Activated CD8-positive, alpha-beta memory T cell treated with anti-CD3 and anti-CD28 coated beads for 4 hours (primary cell): ENCODE results near the gene SUCLA2.
A peak's percentile ranks its signal among the peaks of the same experiment; 100 is the strongest.
"Not testable (repeated sequence)": the region's sequence is repeated elsewhere in the genome, so short reads cannot be mapped to it uniquely, and the experiment has no call there.

Experiments
- DNase-seq, 2 donors: peaks; one replicate each; pipeline ENCODE4 v3.0.0-alpha.2; 2020; ENCODE audit warnings: low read depth in 2 of 2

Gene SUCLA2

GRCh38 chr13:48001114-48001881 is at the start of gene SUCLA2:
Gene SUCLA2 (minus strand): TSS chr13:48001273. CDS start chr13:48001269, 4 bp downstream.
- peak; percentile 80 to 84 for DNase-seq

GRCh38 chr13:48050550-48050949 is 49.5 kb upstream of the SUCLA2 start:
- DNase-seq, result no peak

- DNase-seq, result no peak
Measured at GRCh38 chr13:48043789-48044503, 42.9 kb upstream of the SUCLA2 start.

- DNase-seq, result no peak
Measured at GRCh38 chr13:48042894-48043293, 41.8 kb upstream of the SUCLA2 start.

- DNase-seq, result no peak
Measured at GRCh38 chr13:48040896-48041295, 39.8 kb upstream of the SUCLA2 start.

- no peak for DNase-seq
Measured at GRCh38 chr13:48040049-48040448, 39.0 kb upstream of the SUCLA2 start.

GRCh38 chr13:48038761-48039160 is 37.7 kb upstream of the SUCLA2 start:
- DNase-seq, result no peak

- DNase-seq, result peak; percentile 85 to 88
Measured at GRCh38 chr13:48037346-48038173, 36.5 kb upstream of the SUCLA2 start, which contains the start of gene NUDT15. Gene NUDT15 (plus strand): TSS chr13:48037726. CDS start chr13:48037747, 21 bp downstream.

GRCh38 chr13:48029859-48030258 is 28.8 kb upstream of the SUCLA2 start:
- DNase-seq, result no peak

GRCh38 chr13:48028066-48028465 is 27.0 kb upstream of the SUCLA2 start:
- no peak for DNase-seq

GRCh38 chr13:48019796-48020195 is 18.7 kb upstream of the SUCLA2 start:
- DNase-seq, result no peak

GRCh38 chr13:48018637-48019036 is 17.6 kb upstream of the SUCLA2 start:
- DNase-seq, result no peak

- no peak for DNase-seq
Measured at GRCh38 chr13:48014359-48014758, 13.3 kb upstream of the SUCLA2 start.

- no peak for DNase-seq
Measured at GRCh38 chr13:48012668-48013067, 11.6 kb upstream of the SUCLA2 start.

GRCh38 chr13:48010698-48011097 is 9.6 kb upstream of the SUCLA2 start:
- no peak for DNase-seq

GRCh38 chr13:48009284-48009683 is 8.2 kb upstream of the SUCLA2 start:
- DNase-seq, result no peak

GRCh38 chr13:48006396-48006795 is 5.3 kb upstream of the SUCLA2 start:
- DNase-seq, result no peak

- no peak for DNase-seq
Measured at GRCh38 chr13:48004201-48004600, 3.1 kb upstream of the SUCLA2 start.

- DNase-seq, result not testable (repeated sequence)
Measured at GRCh38 chr13:48001999-48002398, 926 bp upstream of the SUCLA2 start.

GRCh38 chr13:48000559-48001113 is 437 bp downstream of the SUCLA2 start:
- DNase-seq, result no peak

GRCh38 chr13:47999973-48000372 is 1.1 kb downstream of the SUCLA2 start:
- DNase-seq, result no peak

- no peak for DNase-seq
Measured at GRCh38 chr13:47997384-47997783, 3.7 kb downstream of the SUCLA2 start.
